NCI-H345 treated with DMSO at 0.1 percent for 48 hours (cell line): ENCODE measurements around the gene NELFCD.

Source experiments
- DNase-seq: peaks from one replicate; lab custom pipeline; 2025; ENCODE audit not compliant: unreplicated experiment; lab: John Stamatoyannopoulos, UW

NELFCD gene

DNA sequence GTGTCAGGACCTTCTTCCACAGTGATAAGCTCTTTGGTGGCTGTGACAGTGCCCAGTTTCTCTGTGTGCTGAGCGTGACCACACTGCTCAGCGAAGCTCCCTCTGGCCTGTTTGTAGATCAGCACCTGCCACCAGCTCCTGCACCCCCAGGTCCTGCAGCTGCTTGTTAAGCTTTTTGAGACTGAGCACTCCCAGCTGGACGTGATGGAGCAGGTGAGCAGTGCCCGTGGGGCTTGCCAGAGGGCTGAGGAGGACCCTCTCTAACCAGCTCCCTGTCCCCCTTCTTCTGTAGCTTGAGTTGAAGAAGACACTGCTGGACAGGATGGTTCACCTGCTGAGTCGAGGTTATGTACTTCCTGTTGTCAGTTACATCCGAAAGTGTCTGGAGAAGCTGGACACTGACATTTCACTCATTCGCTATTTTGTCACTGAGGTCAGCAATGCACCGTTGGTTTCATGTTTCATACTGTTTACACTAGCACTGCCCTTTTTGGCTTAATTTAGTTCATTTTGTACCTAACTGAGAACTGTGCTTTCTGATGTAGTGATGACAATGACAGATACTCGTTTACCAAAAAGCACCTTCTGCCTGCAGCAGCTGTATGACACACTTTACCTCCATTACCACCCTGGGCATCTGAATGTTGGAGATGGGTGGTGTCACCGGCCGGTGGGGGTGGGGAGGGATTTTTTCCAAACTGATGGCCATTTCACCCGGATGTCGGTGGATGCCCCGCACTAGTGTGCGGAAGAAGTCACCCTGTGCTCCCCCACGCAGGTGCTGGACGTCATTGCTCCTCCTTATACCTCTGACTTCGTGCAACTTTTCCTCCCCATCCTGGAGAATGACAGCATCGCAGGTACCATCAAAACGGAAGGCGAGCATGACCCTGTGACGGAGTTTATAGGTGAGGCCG is 12.5 kb downstream of the NELFCD start:
- DNase-seq, result no peak

DNA sequence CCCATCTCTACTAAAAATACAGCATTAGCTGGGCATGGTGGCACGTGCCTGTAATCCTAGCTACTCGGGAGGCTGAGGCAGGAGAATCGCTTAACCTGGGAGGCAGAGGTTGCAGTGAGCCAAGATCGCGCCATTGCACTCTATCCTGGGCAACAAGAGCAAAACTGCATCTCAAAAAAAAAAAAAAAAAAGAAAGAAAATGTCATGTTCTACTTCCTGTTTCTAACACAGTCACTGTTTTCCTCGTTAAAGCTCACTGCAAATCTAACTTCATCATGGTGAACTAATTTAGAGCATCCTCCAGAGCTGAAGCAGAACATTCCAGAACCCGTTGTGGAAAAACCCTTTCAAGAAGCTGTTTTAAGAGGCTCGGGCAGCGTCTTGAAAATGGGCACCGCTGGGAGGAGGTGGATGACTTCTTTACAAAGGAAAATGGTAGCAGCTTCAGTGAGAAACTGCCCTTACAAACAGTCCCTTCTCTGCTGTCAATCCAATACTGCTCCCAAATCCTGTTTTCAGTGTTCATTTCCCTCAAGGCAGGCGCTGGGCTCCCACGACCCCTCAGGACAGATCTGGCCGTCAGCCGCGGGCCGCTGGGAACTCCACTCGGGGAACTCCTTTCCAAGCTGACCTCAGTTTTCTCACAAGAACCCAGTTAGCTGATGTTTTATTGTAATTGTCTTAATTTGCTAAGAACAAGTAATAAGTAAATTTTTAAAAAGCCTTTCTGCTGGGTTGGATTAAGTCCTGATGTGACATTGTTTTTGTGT is 13.5 kb downstream of the NELFCD start:
- DNase-seq, result no peak

DNA sequence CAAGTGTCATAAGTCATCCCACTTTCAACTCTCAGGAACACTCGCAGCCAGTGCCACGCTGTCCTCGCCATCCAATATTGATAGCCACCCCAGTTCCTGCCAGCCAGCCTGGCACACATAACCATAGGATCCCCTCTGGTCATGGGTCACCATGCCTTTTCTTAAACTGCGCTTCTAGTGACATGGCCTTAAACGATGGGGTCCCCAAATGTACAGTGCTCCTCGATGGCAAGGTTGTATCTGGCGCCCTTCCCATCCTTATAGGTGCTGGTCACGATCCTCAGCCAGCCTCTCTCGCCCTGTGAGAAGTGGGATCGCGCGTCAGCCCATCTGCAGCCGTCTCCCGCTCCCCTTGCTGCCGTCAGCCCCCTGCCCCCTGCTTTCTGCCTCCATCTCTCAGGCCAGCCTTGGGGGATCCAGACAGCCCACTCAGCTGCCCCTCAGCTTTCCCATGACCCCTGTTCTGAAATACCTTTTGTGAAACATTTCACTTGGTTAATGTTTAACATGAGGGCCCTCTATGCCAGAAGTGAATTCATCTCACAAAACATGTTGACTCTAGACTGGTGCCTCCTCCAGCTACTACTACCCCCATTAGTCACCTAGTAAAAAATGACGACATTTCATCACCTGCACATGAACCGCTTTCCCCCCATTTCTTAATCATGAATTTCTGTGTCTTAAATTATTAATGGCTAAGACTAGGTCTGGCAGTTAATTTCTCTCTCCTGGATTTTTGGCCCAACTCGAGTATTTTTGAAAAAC is 14.6 kb downstream of the NELFCD start:
- DNase-seq, result no peak

DNA sequence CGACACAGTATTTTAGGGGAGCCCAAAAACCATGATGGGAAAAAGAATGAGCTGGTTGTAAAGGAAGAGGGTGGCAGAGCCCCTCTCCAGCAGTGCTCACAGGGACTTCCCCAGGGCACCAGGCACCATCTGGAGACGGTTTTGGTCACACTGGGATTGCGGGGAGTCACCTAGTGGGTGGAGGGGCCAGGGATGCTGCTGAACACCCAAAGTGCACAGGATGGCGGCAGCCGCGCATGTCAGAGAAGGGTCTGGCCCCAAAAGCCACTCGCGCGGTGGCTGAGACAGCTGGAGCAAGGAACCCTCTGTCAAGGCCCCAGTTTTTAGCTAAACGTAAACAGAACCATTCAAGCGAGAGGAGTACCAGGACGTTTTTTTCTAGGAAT is 15.2 kb downstream of the NELFCD start:
- DNase-seq, result no peak

DNA sequence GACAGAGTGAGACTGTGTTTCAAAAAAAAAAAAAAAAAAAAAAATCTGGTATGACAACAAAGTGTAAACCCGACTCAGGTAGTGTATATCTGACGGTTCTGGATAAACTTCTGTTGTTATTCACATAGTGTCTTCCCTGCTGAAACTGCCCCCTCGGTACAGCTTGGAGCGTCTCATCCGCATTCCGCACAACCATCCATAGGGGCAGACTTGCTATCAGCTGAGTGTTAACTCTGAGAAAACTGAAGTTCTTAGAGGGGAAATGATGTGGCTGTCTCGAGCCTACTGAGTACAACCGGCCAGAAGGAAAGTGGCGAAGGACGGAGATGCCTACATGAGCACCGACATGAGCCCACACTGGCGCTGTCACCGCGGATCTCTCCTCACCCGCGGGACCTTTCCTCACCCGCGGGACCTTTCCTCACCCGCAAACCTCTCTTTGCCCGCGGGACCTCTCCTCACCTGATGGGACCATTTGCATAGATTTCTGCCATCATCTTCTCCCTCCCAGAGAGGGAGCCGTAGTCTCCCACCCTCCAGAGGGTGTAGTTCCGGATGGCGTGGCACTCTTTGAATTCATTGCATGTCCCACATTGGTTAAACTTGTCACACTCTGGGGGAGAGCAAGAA is 16.2 kb downstream of the NELFCD start:
- no peak for DNase-seq

DNA sequence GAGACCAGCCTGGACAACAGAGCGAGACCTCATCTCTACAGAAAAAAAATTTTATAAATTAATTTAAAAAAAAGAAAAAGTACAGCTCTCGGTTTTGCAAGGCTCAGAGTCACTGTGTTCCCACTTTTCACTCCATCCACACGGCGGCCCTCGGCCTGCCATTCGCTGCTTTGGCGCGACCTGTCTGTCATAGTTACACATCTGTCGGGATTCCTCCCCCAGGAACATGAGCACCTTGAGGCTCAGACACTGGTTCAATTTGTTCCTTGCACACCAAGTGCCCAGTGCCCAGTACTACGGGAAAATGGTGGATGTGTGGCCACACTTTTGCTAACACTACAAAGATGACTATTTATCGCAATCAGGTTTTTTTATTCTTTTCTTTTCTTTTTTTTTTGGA is 17.6 kb downstream of the NELFCD start:
- no peak for DNase-seq

DNA sequence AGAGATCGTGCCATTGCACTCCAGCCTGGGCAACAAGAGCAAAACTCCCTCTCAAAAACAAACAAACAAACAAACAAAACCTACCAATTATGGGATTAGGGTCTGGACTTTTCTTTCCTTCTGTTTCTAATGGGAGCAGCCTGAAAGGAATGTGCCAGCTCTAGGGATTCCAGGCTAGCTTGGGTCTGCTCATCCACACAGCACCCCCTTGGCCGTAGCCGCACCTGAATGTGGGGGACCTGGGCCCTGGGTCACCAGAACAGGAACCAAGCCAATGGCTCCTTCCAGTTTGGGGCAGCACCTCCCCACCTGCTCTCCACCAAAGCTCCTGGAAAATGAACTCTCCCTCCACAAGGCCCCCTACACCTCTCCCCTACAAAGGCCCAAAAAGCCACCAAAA is 19.3 kb downstream of the NELFCD start:
- DNase-seq, result no peak

DNA sequence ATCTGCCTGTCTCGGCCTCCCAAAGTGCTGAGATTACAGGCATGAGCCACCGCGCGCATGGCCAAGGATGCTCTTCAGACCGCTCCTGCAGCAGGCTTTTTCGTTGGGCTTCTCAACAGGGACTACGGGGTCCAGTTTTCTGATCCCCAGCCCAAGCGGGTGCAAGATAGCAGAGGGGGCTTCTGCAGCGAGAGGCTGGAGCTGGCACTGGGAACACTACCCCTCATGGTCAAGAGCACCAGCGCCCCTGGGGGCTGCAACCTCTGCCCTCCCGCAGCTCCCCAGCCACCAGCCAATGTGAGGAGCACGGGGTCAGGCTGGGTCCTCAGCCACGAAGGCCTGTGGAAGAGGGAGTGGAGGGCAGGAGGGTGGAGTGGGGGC is 20.0 kb downstream of the NELFCD start:
- no peak for DNase-seq

DNA sequence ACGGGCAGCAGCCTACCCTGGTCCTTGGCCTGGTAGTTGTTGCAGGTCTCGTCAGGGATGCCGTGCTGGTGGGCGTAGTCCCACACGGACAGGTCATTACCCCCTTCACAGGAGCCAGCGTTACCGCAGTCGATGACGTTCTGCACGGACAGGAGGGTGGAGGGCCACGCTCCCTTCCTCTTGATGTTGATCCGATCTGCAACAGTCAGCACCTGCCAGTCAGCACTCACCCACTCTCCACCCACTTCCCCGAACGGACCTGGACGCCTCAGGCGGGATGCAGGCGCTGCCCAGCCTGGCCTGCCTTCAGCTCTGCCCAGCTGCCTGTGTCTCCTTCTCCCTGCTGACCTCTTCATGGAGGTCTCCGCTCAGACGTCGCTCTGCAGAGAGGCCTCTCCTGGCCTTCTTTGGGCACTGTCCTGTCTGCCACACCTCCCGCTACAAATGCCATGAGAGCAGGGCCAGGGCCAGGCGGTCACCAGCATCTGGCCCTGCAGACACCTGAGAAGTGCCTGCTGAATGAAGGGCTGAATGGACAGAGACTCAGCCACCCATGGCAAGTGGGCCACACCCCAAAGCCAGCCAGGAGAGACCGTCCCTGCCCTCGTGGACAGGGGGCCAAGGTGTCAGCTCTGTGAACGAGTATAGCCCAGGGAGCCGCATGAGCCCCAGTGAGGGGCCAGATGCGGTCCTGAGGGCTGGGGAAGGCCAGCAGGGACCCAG is 20.6 kb downstream of the NELFCD start:
- no peak for DNase-seq

DNA sequence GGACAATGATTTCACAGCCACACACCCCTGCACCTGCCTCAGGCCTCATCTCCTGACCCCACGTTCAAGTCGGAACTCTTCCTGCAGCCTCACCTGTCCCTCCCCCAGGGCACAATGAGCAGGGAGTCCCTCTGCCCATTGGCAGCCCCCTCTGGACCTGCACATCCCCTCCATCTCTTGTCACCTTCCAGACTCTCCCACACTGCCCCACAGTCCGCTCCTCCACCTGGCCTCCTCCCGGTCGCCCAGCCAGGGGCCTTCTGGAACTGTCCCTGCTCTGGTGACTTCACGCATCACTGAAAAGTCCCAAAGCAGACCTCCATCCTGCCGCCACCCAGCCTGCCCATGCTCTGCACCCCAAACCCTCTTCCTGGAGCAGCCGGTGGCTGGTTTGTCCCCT is 21.3 kb downstream of the NELFCD start:
- no peak for DNase-seq

DNA sequence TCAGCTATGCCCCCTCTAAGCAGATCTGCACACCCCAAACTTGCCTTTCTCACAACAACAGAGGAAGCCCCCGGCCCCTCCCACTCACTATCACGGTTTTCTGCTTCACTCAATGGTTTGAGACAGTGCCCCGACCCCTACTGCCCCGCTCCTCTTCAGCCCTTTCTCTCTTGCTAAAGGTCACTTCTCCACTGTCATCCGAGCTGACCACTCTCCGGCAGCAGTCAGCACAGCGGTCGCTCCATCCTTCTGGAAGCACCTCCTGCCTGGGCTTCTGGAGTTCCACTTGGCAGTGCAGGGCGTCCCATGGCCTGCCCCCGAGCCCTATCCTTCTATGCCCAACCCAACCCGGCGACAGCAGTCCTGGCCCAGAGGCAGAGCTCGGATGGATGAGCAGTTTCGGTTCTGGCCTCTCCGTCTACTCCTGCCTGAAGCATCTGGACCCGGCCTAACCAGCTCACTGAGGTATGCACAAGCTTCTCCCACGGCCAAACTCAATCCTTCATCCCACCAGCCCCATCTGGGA is 21.9 kb downstream of the NELFCD start:
- DNase-seq, result no peak

DNA sequence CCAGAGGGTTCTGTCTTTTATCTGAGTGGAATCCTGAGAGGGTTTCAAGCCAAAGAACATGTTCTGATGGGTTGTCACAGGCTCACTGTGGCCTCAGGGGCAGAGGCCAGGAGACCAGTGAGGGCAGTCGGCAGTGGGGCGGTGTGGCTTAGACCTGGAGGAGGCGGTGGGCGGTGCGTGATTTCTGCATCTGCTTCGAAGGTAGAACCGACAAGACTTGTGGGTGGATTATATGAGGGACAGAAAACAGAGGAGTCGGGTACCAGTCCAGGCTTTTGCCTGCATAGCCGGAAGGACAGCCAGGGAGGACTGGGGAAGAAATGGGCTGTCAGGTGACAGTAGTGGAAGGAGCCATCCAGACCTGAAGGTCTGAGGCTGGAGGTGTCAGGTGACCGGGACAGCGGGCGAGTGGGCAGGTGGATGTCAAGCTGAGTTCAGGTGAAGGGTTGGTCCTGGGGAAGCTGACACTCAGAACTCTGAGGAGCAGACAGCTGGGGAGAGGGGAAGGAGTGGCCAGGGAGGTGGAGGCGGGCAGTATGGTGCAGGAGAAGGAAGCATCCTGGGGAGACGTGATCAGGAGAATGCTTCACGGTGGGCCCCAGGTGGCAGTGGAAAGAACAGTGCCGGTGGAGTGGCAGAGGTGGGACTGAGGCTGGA is 22.9 kb downstream of the NELFCD start:
- no peak for DNase-seq

DNA sequence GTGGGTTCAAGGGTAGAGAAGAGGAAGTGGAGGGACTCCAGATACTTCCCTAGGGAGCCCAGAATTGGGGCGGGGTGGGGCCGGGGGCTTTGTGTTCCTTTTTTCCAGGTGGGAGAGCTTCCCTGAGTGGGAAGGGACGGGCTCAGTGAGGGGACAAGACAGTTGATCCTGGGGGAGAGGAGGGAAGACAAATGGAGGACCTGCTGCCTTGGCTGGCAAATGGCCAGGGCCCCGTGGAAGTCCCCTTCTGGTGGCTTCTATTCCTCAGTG is 23.4 kb downstream of the NELFCD start:
- no peak for DNase-seq

DNA sequence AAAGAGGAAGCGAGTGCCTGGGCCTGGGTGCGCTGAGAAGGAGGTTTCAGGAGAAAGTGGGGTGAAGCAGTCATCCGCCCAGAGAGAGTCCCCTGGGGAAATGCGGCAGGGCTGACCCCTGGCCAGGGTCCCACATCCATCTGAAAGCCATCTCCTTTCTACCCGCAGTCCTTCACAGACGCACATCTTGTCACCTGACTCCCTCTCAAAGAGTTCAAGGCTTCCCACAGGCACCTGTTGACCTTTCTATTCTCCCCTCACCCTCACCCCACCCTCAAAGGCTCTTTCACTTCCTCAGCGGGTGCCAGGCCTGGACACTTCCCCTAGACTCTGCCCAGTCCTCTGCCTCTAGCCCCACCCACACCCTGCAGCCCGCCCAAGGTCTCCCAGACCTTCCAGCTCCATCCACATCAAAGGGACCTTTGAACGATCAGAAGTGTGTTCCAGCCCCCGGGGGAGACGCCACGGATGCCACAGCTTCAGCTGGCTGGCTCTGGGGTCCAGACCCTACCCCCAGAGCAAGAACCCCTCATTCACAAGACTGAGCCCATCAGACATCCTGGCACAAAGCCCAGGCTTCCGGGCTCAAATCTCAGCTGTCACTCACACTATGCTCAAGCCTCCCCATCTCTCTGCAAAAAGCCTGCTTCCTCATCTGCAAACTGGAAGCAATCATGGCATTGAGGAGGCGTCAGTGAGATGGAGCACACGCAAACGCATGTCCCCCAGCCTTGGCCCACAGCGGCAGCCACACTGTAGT is 23.9 kb downstream of the NELFCD start:
- no peak for DNase-seq

DNA sequence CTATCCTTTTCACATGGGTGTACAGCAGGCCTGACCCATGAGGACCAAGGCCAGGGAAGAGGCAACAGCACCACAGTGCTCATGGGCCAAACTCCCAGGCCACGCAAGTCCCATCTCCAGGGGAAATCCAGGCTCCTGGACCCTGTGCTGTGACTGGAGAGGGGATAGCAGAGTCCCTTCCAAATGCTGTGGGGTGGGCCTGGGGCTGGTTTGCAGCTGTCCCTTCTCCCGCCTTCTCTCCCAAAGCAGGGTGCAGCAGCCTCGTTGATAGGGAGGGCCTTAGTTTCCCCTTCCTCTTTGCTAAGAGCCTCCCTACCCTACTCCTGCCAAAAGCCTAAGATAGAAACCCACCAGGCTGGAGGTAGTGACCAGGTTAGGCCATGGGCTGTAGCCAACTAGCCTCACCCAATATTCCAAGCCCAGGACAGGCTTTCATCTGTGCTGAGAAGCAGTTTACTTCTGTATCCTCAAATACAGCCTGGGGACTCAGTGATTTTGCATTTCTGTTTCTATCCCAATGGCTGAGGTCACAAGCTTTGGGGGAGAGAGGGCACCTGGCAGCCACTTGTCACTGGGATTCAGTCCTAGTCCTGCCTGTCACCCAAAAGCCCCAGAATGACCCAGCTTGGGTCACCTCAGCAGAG is 24.6 kb downstream of the NELFCD start:
- DNase-seq, result no peak

DNA sequence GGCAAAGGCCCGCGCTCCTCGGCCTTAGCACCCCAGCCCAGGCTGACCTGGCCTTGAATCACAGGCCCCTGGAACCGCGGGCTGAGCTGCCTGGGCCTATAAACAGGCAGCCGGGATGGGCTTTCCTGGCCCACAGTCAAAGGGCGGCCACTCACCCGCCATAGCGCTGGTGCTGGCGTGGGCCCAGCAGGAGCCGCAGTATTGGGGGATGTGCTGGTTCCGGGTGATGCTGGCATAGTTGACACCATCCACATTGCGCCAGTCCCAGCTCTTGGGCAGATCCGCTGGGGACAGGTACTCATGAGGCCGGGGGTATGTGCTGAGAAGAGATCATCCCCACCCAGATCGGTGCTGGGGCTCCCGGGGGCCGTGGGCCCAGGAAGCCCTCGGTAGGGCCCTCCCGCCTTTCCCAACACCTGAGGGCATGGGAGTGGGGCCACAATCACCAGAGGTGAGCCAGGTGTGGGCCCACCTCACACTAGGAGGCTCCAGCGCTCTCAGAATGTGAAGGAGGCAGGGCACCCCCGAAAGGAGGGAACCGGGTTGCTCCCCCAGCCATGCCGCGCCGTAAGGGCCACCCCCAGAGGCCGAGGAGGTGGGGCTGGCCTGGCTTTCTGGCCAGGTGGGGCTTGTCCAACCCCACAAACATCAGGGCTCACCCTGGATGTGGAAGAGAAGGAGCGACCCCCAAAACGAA is 25.3 kb downstream of the NELFCD start:
- no peak for DNase-seq

DNA sequence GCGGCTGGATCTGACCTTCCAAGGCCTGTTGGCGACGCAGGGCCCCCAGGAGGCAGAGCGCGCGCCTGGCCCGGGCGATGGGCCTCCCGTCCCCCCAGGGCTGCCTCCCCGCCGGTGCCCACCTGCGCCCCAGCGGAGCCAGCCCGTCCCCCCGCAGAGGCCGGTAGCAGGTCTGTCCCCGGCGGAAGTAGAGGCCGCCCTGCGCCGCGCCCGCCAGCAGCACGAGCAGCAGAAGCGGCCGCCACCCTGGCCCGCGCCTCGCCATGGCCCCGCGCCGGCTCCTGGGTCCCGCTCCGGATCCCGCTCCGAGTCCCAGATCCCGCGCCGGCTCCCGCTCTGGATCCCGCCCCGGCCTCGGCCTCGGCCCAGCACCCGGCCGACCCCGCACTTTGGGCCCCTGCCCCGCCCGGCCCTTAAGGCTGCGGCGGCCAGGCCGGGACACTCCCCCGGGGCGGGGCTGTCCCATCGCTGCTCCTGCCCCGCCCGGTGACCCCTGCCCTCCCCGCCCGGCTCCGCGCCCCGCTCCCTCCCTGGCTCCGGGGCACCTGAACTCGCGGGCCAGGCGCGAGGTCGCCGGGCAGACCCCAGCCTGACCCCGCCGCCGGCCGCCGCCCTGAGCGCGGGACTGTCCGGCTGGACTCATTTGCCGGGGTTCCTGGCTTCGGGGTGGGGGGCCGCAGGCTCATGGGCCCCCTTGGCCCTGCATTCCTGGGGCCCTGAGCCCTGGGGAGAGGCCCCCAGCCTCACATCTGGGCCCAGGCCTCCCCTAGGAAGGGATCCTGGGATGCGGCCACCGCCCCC is 26.0 kb downstream of the NELFCD start, which contains the start of gene CTSZ:
TSS of gene CTSZ (minus strand) at position 391 of the 801 bp plus-strand sequence. CDS start at position 265, 126 bp downstream.
- DNase-seq, result no peak
